GM10266 (cell line): ENCODE results near the gene AKT2.

ENCODE experiments used
- DNase-seq: peaks from one replicate; pipeline ENCODE4 v3.0.0; 2012; ENCODE audit errors: extremely low spot score
- TF ChIP-seq, protein P1 (sequence below): IDR thresholded peaks from 2 replicates; pipeline ENCODE4 v1.5.1; 2012; ENCODE audit warnings: mild to moderate bottlenecking, low read depth; ENCODE audit not compliant: control insufficient read depth, insufficient read depth; ENCODE audit errors: missing control alignments

AKT2 gene

DNA sequence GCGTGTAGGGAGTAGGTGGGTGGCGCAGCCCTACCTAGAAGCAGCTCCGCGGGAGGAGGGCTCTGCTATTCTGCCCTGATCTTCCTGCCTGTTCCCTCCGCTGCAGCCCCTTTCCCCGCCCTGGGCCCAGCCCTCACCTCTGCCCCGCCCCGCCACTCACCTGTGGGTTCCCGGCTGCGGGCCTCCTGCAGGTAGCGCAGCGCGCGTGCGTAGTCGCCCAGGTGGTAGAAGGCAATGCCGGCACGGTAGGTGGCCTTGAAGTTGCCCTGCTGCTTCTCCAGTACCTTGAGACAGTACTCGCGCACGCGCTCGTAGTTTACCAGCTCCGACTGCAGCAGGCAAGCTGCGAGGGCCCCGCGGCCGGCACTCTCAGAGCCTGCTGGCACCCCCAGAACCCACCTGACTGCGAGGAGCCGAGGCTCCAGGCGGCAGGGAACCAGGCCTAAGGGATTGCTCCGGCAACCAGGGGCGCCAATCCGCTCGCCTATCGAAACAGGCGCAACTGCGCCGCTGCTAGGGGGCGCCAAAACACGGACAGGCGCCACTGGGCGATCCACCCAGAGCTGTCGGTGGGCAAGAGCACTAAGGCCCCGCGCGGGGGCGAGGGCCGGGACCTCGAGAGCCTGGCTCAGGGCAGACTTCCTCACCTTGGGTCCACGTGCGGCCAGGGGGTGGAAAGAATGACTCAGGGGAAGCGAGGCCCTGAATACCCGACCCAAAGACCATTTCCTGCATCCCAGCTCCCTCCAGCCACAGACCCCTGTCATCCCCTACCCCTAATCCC is 67.9 kb downstream of the AKT2 start:
- DNase-seq, result no peak

DNA sequence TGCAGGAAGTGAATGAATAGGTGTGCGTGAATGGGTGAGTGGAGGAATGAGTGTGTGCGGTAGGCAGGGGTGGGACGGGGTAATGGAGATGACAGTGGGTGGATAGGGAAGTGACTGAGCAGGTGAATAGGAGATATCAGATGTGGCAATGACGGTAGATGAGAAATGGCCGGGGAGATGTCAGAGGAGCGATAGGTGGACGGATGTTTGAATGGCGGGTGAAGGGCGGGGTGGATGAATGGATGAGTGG is 68.4 kb downstream of the AKT2 start:
- no peak for DNase-seq

More for the DNA sequence above, 67.9 kb downstream of the AKT2 start:
- TF ChIP-seq, protein P1, sequence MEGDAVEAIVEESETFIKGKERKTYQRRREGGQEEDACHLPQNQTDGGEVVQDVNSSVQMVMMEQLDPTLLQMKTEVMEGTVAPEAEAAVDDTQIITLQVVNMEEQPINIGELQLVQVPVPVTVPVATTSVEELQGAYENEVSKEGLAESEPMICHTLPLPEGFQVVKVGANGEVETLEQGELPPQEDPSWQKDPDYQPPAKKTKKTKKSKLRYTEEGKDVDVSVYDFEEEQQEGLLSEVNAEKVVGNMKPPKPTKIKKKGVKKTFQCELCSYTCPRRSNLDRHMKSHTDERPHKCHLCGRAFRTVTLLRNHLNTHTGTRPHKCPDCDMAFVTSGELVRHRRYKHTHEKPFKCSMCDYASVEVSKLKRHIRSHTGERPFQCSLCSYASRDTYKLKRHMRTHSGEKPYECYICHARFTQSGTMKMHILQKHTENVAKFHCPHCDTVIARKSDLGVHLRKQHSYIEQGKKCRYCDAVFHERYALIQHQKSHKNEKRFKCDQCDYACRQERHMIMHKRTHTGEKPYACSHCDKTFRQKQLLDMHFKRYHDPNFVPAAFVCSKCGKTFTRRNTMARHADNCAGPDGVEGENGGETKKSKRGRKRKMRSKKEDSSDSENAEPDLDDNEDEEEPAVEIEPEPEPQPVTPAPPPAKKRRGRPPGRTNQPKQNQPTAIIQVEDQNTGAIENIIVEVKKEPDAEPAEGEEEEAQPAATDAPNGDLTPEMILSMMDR, result peak; percentile 35

DNA sequence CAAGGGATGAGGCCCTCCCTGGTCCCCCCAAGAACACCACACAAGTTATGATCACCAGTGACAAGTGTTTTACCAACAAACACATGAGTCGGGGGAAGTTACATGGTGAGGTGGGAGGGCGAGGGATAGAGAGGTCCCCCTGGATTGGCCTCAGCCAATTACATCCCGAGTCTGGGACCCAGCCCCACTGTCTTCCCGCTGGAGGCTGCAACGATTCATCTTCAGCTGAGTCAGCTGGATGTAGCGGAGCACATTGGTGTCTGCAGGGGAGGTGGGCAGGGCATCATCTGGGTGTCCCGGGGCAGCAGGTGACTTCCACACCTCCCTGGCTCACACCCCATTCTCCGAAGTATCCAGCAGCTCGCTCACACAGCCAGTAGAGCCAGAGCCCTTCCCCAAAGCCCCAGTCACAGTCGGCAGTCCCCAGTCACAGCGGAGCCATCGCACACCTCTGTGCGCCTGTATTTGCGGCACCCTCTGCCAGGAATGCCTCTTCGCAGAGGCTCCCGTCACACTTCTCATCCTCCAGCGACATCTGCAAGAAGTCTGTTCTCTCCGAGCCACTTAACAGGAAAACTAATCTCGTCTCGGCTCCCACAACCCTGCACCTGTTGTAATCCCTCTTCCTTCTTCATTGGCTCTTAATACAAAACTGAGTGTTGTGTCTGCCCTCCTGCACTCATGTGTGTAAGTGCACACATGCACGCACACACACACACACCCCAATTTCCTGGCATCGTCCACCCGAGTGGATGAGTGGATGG is 69.0 kb downstream of the AKT2 start:
- TF ChIP-seq, protein P1, result no peak
- no peak for DNase-seq

More for the DNA sequence above, 68.4 kb downstream of the AKT2 start:
- TF ChIP-seq, protein P1, result no peak

DNA sequence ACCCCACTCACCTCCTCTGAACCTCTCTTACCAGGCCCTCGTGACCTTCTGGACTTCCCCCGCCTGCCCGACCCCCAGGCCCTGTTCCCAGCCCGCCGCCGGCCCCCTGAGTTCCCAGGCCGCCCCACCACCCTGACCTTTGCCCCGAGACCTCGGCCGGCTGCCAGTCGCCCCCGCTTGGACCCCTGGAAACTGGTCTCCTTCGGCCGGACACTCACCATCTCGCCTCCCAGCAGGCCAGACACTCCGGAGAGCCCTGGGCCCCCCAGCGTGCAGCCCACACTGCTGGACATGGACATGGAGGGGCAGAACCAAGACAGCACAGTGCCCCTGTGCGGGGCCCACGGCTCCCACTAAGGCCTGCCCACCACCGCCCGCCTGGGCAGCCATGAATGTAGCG is 70.2 kb downstream of the AKT2 start:
- no peak for DNase-seq
- TF ChIP-seq, protein P1, result no peak

DNA sequence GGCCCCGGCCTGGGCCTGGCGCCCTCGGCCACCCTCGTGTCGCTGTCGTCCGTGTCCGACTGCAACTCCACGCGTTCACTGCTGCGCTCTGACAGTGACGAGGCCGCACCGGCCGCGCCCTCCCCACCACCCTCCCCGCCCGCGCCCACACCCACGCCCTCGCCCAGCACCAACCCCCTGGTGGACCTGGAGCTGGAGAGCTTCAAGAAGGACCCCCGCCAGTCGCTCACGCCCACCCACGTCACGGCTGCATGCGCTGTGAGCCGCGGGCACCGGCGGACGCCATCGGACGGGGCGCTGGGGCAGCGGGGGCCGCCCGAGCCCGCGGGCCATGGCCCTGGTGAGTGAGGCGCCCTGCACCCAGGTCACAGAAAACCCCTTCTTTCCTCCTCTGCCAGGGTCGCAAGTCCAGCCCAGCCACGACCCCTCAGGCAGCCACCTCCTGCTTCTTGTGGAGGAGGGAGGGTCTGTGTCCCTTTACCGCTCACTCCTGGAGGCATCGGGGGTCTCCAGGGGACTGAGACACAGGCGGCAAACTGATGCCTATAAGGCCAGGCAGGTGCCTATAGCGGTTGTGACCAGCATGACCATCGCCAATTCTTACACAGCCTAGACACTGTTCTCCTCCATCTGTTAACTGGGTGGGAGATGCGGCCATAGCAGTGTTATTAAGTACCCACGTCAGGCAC is 71.1 kb downstream of the AKT2 start:
- TF ChIP-seq, protein P1, result no peak
- no peak for DNase-seq

DNA sequence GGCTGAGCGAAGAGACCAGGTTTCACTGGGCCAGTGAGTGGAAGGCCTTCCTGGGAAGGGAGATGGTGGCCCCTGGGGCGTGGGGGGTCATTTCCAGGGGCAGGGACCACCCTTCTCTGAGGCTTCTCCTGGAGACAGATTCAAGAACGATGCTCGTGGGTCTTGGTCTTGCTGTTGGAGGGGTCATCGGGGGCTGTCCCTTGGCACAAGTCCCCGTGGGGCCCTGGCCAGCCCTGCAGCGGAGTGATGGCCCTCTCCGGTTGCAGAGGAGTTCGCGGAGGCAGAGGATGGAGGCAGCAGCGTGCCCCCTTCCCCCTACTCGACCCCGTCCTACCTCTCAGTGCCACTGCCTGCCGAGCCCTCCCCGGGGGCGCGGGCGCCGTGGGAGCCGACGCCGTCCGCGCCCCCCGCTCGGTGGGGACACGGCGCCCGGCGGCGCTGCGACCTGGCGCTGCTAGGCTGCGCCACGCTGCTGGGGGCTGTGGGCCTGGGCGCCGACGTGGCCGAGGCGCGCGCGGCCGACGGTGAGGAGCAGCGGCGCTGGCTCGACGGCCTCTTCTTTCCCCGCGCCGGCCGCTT is 71.8 kb downstream of the AKT2 start:
- no peak for DNase-seq
- TF ChIP-seq, protein P1, result no peak

DNA sequence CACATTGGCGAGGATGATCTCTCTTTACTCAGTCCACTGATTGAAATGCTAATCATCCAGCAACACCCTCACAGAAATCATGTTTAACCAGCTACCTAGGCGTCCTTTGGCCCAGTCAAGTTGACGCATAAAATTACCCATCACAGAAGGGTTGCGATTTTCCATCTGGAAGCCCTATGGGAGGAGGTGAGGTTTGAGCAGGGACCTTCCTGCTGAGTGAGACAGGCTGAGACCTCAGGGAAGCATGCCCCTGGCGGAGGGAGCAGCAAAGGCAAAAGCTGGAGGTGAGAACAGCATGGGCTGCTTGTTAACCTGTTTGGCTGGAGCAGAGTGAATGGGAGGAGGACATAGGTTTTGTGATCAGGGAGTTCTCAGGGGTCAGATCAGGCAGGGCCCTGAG is 74.3 kb downstream of the AKT2 start:
- no peak for DNase-seq
- TF ChIP-seq, protein P1, result no peak
